Endothelial cell of umbilical vein (primary cell): Measurements from ENCODE around the gene BTBD2. TPM values are rescaled to one million over a fixed set of nuclear protein-coding genes. Genes with fewer than 3 reads are reported as not detected.

Source experiments
- BruUV-seq: library from RNA; stranded (reverse); fragments of 400-500 nt; replicated peaks from 2 replicates; lab custom pipeline; 2021; lab: Mats Ljungman, UMichigan
- CTCF ChIA-PET: fragments of 300-600, 350-600 bp; sonication (Branson Sonifier 250); formaldehyde crosslinking; loops from one replicate; lab custom pipeline; 2021; ENCODE audit warnings: antibody characterized with exemption, inconsistent platforms; lab: Charles Lee
- POLR2A ChIA-PET: fragments of 300-600, 350-600 bp; sonication (Branson Sonifier 250); formaldehyde crosslinking; loops from one replicate; lab custom pipeline; 2021; ENCODE audit warnings: antibody characterized with exemption, inconsistent platforms; lab: Charles Lee
- DNase-seq: peaks from one replicate; pipeline ENCODE4 v3.0.0-alpha.2; 2011; ENCODE audit warnings: low read depth, low spot score
- FAIRE-seq: peaks from 2 replicates; lab custom pipeline; 2011; peaks lifted over from hg19 to GRCh38; lab: Jason Lieb, UNC
- H2AFZ ChIP-seq: 2 replicates; pipeline ENCODE4 v1.6.0; 2012; ENCODE audit warnings: low read depth, low read length, control low read depth, inconsistent platforms
- H3K27ac ChIP-seq: 2 replicates; pipeline ENCODE4 v1.5.1; 2011; ENCODE audit warnings: low read depth, mild to moderate bottlenecking, control low read depth, low read length, moderate library complexity; ENCODE audit not compliant: insufficient read depth
- H3K27me3 ChIP-seq, 2 experiments: 2 replicates each; pipeline versions ENCODE4 v1.6.0 to v1.6.1; 2011; ENCODE audit warnings: low read length in 2 of 2, mixed read lengths in 1 of 2; ENCODE audit not compliant: control insufficient read depth in 2 of 2, insufficient read depth in 2 of 2
- H3K36me3 ChIP-seq, 2 experiments: 2 replicates in 1 of 2; 3 replicates in 1 of 2; pipeline ENCODE4 v1.5.1; 2011; ENCODE audit warnings: low read length in 2 of 2, mild to moderate bottlenecking in 1 of 2, moderate library complexity in 1 of 2; ENCODE audit not compliant: control insufficient read depth in 2 of 2, insufficient read depth in 2 of 2; ENCODE audit errors: extremely low read depth in 1 of 2
- H3K4me1 ChIP-seq: 3 replicates; pipeline ENCODE4 v1.5.1; 2011; ENCODE audit warnings: mild to moderate bottlenecking, low read length; ENCODE audit not compliant: control insufficient read depth, insufficient read depth; ENCODE audit errors: extremely low read depth
- H3K4me2 ChIP-seq: 2 replicates; pipeline ENCODE4 v1.6.1; 2011; ENCODE audit warnings: low read length, control low read depth, mixed read lengths; ENCODE audit not compliant: insufficient read depth
- H3K4me3 ChIP-seq, 3 experiments: fragments of 200-600 bp in 1 of 3; sonication (generic), shearing (Covaris generic) in 1 of 3; replicated peaks in 1 of 3; 2 replicates each; pipeline ENCODE4 v1.5.1; 2011 to 2016; ENCODE audit warnings: control low read depth in 3 of 3, low read length in 3 of 3, mild to moderate bottlenecking in 2 of 3, inconsistent platforms in 1 of 3, low read depth in 1 of 3, moderate library complexity in 1 of 3; ENCODE audit not compliant: insufficient read depth in 1 of 3
- H3K79me2 ChIP-seq: 2 replicates; pipeline ENCODE4 v1.6.0; 2012; ENCODE audit warnings: low read length, inconsistent platforms; ENCODE audit not compliant: control insufficient read depth, insufficient read depth
- H3K9ac ChIP-seq: replicated peaks from 2 replicates; pipeline ENCODE3; 2011; ENCODE audit warnings: low read length, control low read depth; ENCODE audit not compliant: insufficient read depth; ENCODE audit errors: extremely low read depth
- H3K9me1 ChIP-seq: replicated peaks from 3 replicates; pipeline ENCODE4 v1.6.0; 2011; ENCODE audit warnings: mild to moderate bottlenecking, low read length; ENCODE audit not compliant: control insufficient read depth, insufficient read depth; ENCODE audit errors: extremely low read depth
- H3K9me3 ChIP-seq: replicated peaks from 2 replicates; pipeline ENCODE4 v1.5.1; 2012; ENCODE audit warnings: low read length, inconsistent platforms; ENCODE audit not compliant: control insufficient read depth, insufficient read depth
- H4K20me1 ChIP-seq: replicated peaks from 2 replicates; pipeline ENCODE3; 2011; ENCODE audit warnings: mild to moderate bottlenecking, low read length; ENCODE audit not compliant: control insufficient read depth, insufficient read depth; ENCODE audit errors: extremely low read depth
- CTCF ChIP-seq, 2 donors: IDR thresholded peaks; 1 replicate in 1 of 2; 2 replicates in 1 of 2; pipeline ENCODE4 v1.5.1; 2011; ENCODE audit warnings: low read length in 2 of 2, mild to moderate bottlenecking in 2 of 2, moderate library complexity in 2 of 2, control low read depth in 1 of 2, inconsistent platforms in 1 of 2, low read depth in 1 of 2; ENCODE audit not compliant: insufficient read depth in 1 of 2; ENCODE audit errors: extremely low read depth in 1 of 2
- EZH2 ChIP-seq: IDR thresholded peaks from 2 replicates; pipeline ENCODE4 v1.6.1; 2012; ENCODE audit warnings: borderline replicate concordance, low read depth, mild to moderate bottlenecking, moderate library complexity, low read length, inconsistent platforms; ENCODE audit not compliant: severe bottlenecking
- FOS ChIP-seq: IDR thresholded peaks from 2 replicates; pipeline ENCODE4 v1.6.1; 2011; ENCODE audit warnings: mild to moderate bottlenecking, low read length, moderate library complexity, borderline replicate concordance; ENCODE audit not compliant: insufficient read depth
- GATA2 ChIP-seq: IDR thresholded peaks from 2 replicates; pipeline ENCODE4 v1.7.0; 2011; ENCODE audit warnings: low read depth, mild to moderate bottlenecking, moderate library complexity, mixed read lengths, low read length; ENCODE audit not compliant: insufficient read length, insufficient read depth
- JUN ChIP-seq: IDR thresholded peaks from 2 replicates; pipeline ENCODE4 v1.6.1; 2011; ENCODE audit warnings: borderline replicate concordance, low read depth; ENCODE audit not compliant: insufficient read length, insufficient read depth
- MAX ChIP-seq: IDR thresholded peaks from 2 replicates; pipeline ENCODE4 v1.6.1; 2011; ENCODE audit not compliant: insufficient read depth, insufficient read length
- MYC ChIP-seq: IDR thresholded peaks from one replicate; pipeline ENCODE4 v1.6.1; 2011; ENCODE audit warnings: mild to moderate bottlenecking, low read depth, low read length
- POLR2A ChIP-seq: IDR thresholded peaks from 2 replicates; pipeline ENCODE4 v1.6.1; 2012; ENCODE audit warnings: low read depth, mild to moderate bottlenecking, control low read depth, low read length
- POLR2AphosphoS5 ChIP-seq: IDR thresholded peaks from 2 replicates; pipeline ENCODE4 v1.6.1; 2012; ENCODE audit warnings: low read depth, mild to moderate bottlenecking, control low read depth, low read length, moderate library complexity; ENCODE audit not compliant: insufficient read depth
- dilution Hi-C: fragments of 300-500 bp; cut with MboI; formaldehyde crosslinking; loops from one replicate; pipeline ENCODE4 v1.15.0; 2019; ENCODE audit warnings: low sequenced_read_pairs; ENCODE audit not compliant: extremely low pct_ligation_motif_present
- intact Hi-C: fragments of 100-400 bp; cut with micrococcal nuclease; formaldehyde crosslinking; loops from one replicate; pipeline ENCODE4 v1.10.0; 2022
- polyA plus RNA-seq, 4 experiments: library from polyadenylated mRNA; depleted of rRNA in 3 of 4; stranded (reverse) in 3 of 4; unstranded in 1 of 4; fragments of >200 nt; gene quantifications; 2 replicates each; pipeline versions ENCODE4 v1.2.1 to v1.2.3, GENCODE V29; 2011 to 2012; ENCODE audit warnings: missing spikeins in 1 of 4
- total RNA-seq: library from RNA; stranded (reverse); gene quantifications from 2 replicates; pipeline ENCODE4 v1.2.3, GENCODE V29; 2021

The BTBD2 gene
- total and polyA plus RNA-seq, 2 donors (not counting 3 experiments of a cell fraction or from before 2014, with no cell fraction given) = 59.2 to 78.2 TPM

GRCh38 chr19:2014131-2014571, 1.4 kb downstream of the BTBD2 start:
- H3K27me3 ChIP-seq = no peaks in the 10 kb centered on the region
- no peak overlapping the region for H3K27ac ChIP-seq
- no peaks in the 10 kb centered on the region for H3K9me3 ChIP-seq
- peaks cover 12% of the 10 kb centered on the region for H3K79me2 ChIP-seq
- no peak overlapping the region for H2AFZ ChIP-seq
- intact Hi-C loops = no loop called here
- H3K9ac ChIP-seq = no peak overlapping the region
- H3K9me1 ChIP-seq = no peaks in the 10 kb centered on the region
- H4K20me1 ChIP-seq = no peaks in the 10 kb centered on the region
- ChIA-PET CTCF (no interaction called here), POLR2A (no interaction called here)
- dilution Hi-C loops = no loop called here
- no TSS peak for BruUV-seq
- no peaks in the 10 kb centered on the region for H3K4me1 ChIP-seq
- H3K4me3 ChIP-seq = no peak overlapping the region
- DNase-seq (no peak), FAIRE-seq (no peak)
- no peaks in the 10 kb centered on the region for H3K36me3 ChIP-seq
- TF ChIP-seq FOS (no peak), MYC (no peak), GATA2 (no peak), CTCF (IDR thresholded peaks at IDR 0.05; ENCODE audit: extremely low read depth in 1 of 2, insufficient read depth in 1 of 2, low read depth in 1 of 2, low read length in 2 of 2) (no peak), EZH2 (no peak), MAX (no peak), POLR2A (no peak), JUN (no peak), POLR2AphosphoS5 (no peak)
- no peak overlapping the region for H3K4me2 ChIP-seq
